Measurements from ENCODE around the gene FUT6.

Gene FUT6

DNA sequence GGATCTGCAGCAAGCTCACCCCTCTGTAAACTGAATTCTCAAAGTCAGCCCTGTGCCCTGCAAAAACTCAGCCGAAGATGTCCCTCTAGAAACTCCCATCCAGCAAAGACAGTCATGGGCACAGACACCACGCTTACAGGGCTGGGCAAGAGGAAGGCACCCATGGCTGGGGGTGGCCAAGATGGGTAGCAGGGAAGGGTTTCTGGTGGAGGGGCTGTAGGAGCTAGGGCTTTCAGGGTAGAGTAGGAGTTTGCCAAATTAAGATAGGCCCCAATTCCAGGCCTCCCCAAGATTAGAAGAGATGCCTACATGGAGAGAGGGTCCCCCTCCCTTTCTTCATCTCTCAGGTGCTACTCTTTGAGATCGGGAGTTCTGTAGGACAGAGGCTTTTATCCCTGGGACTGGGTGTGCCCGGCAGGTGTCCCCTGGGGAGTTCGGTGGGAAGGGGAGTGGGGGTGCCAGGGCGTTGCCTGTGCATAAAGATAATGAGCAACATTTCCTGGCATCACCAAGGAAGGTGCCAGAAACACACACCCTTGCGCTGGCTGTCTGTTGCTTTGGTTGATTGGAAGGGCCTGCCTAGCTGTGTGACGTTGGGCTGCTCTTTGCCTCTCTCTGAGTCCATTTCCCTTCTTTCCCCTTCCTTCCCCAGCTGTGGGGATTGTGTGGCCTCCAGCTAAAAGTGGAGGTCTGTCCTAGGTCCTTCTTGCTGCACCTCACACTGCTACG, 25.2 kb downstream of the FUT6 start:
- H3K9me3 Mint-ChIP-seq = no peaks in the 10 kb centered on the region
- no peak overlapping the region for H3K4me3 Mint-ChIP-seq
- peaks cover 15% of the 10 kb centered on the region for H3K27me3 Mint-ChIP-seq
- intact Hi-C loops (cut with micrococcal nuclease) = no loop called here
- no peaks in the 10 kb centered on the region for H3K36me3 Mint-ChIP-seq (ENCODE audit: low read depth)
- no peaks in the 10 kb centered on the region for H3K4me1 Mint-ChIP-seq (ENCODE audit: low read depth)
- no peak overlapping the region for H3K27ac Mint-ChIP-seq

DNA sequence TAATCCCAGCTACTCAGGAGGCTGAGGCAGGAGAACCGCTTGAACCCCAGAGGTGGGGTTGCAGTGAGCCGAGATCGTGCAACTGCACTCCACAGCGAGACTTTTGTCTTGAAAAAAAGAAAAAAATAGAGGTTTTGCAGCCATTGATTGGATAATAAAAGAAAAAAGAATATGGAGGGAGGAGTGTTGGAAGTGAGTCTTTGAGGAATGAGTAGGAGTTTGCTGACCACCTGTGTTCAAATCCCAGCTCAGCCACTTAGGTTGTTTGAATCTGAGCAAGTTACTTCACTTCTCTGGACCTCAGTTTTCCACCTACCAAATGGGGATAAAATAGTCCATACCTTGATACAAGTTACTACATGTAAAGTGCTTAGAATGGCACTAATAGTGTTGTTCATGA, 28.4 kb downstream of the FUT6 start:
- Mint-ChIP-seq H3K27me3 (peaks cover 31% of the 10 kb centered on the region), H3K36me3 (ENCODE audit: low read depth) (no peaks in the 10 kb centered on the region), H3K4me1 (ENCODE audit: low read depth) (peaks cover 9% of the 10 kb centered on the region), H3K9me3 (no peaks in the 10 kb centered on the region), H3K27ac (no peak overlapping the region), H3K4me3 (no peak overlapping the region)
- intact Hi-C loops (cut with micrococcal nuclease) = no loop called here

DNA sequence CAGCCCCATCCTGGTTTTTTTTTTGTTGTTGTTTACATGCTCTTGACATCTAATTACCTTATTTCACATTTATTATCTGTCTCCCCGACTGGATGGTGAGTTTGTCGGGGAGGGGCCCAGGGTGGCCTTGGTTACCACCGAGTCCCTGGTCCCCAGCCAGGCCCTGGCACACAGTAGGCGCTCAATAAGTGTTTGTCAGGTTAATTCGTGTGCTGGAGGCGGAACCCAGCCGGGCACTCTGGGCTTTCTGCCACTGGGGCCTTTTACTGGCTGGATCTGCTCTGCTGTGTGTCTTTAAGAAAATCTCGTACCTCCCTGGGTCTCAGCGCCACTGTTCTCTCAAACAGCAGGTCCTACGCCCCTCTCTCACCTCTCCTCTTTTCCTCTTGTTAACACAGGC, 30.0 kb downstream of the FUT6 start:
- H3K27me3 Mint-ChIP-seq = peaks cover 38% of the 10 kb centered on the region
- H3K4me1 Mint-ChIP-seq (ENCODE audit: low read depth) = peaks cover 10% of the 10 kb centered on the region
- H3K4me3 Mint-ChIP-seq = no peak overlapping the region
- H3K9me3 Mint-ChIP-seq = no peaks in the 10 kb centered on the region
- H3K27ac Mint-ChIP-seq = no peak overlapping the region
- intact Hi-C loops (cut with micrococcal nuclease) = no loop called here
- H3K36me3 Mint-ChIP-seq (ENCODE audit: low read depth) = no peaks in the 10 kb centered on the region

DNA sequence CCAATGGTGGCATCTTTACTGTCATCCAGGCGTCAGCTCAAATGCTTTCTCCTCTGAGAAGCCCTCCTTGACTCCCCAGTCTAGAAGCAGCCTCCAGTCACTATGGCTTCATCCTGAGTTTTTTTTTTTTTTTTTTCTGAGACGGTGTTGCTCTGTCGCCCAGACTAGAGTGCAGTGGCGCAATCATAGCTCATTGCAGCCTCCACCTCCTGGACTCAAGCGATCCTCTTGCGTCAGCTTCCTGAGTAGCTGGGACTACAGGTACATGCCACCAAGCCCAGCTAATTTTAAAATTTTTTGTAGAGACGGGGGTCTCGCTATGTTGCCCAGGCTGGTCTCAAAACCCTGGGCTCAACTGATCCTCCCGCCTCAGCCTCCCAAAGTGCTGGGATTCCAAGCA, 30.4 kb downstream of the FUT6 start:
- Mint-ChIP-seq H3K36me3 (ENCODE audit: low read depth) (no peaks in the 10 kb centered on the region), H3K4me1 (ENCODE audit: low read depth) (peaks cover 15% of the 10 kb centered on the region), H3K9me3 (no peaks in the 10 kb centered on the region), H3K27ac (no peak overlapping the region), H3K4me3 (no peak overlapping the region), H3K27me3 (peaks cover 40% of the 10 kb centered on the region)
- intact Hi-C loops (cut with micrococcal nuclease) = no loop called here

DNA sequence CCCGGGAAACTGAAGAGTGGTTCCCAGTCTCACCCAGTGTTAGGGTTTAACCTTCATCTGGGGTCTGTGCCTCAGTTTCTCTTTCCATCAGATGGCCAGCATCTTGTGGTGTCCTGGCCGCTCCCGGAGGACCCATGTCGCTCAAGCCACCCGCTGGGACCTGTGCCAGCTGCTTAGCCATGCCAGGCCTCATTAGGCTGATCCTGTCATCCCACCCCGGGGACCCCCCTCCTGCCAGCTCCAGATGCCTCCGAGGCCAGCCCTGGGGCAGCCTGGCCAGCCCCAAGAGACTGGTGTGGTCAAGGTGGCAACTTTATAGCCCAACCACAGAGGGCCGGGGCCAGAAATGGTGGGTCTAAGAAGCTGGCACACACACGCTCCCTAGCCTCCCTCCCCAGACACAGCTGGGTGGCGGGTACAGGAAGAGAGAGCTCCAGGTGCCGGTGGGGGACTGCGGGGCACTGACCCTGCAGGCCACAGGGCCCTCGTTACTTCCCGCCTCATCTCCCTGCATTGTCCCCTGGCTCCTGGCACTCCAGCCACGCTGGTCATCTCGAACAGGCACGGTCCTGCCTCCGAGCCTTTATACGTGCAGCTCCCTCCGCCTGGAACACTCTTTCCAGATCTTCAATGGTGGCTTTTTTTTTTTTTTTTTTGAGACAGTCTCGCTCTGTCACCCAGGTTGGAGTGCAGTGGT, 31.2 kb downstream of the FUT6 start:
- peaks cover 46% of the 10 kb centered on the region for H3K27me3 Mint-ChIP-seq
- intact Hi-C loops (cut with micrococcal nuclease) = no loop called here
- H3K9me3 Mint-ChIP-seq = no peaks in the 10 kb centered on the region
- no peak overlapping the region for H3K4me3 Mint-ChIP-seq
- no peak overlapping the region for H3K27ac Mint-ChIP-seq
- H3K36me3 Mint-ChIP-seq (ENCODE audit: low read depth) = no peaks in the 10 kb centered on the region
- peaks cover 22% of the 10 kb centered on the region for H3K4me1 Mint-ChIP-seq (ENCODE audit: low read depth)

DNA sequence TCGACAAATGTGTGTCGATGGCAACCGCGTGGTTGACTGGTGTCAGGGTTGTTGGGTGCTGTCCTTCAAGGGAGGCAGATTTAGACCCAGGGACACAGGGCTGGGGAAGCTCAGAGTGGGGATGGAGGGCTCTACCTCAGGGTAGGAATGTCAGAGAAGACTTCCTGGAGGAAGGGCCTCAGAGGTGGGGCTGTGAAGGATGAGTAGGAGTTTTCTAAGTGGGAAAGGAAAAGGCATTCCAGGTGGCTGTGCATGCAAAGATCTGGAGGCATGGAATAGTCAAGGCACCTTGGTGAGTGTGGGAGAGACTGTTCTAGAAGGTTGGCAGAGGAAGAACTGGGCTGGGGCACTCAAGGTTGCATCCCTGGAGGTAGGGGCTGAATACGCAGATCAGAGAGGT, 32.6 kb downstream of the FUT6 start:
- no peaks in the 10 kb centered on the region for H3K9me3 Mint-ChIP-seq
- peaks cover 59% of the 10 kb centered on the region for H3K27me3 Mint-ChIP-seq
- no peak overlapping the region for H3K4me3 Mint-ChIP-seq
- intact Hi-C loops (cut with micrococcal nuclease) = no loop called here
- H3K36me3 Mint-ChIP-seq (ENCODE audit: low read depth) = no peaks in the 10 kb centered on the region
- peaks cover 24% of the 10 kb centered on the region for H3K4me1 Mint-ChIP-seq (ENCODE audit: low read depth)
- H3K27ac Mint-ChIP-seq = no peak overlapping the region

DNA sequence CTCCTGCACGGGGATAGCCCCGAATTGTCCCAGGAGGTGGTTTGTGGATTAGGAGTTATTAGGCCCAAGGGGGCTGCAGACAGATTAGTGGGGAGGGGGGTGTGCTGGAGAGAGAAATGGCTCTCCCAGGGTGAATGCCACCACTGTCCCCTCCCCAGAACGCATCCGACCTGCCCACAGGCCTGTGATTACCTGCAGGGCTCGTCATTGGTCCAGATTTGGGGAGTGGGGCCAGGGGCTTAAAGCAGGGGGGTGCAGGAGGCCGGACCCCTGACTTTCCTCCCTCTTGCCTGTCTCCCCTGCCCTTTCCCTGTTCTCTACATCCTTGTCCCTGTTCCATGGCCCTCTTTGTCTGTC, 33.4 kb downstream of the FUT6 start:
- Mint-ChIP-seq H3K27ac (no peak overlapping the region), H3K4me1 (ENCODE audit: low read depth) (peaks cover 27% of the 10 kb centered on the region), H3K4me3 (no peak overlapping the region), H3K36me3 (ENCODE audit: low read depth) (no peaks in the 10 kb centered on the region), H3K27me3 (peaks cover 65% of the 10 kb centered on the region), H3K9me3 (no peaks in the 10 kb centered on the region)
- intact Hi-C loops (cut with micrococcal nuclease) = no loop called here

DNA sequence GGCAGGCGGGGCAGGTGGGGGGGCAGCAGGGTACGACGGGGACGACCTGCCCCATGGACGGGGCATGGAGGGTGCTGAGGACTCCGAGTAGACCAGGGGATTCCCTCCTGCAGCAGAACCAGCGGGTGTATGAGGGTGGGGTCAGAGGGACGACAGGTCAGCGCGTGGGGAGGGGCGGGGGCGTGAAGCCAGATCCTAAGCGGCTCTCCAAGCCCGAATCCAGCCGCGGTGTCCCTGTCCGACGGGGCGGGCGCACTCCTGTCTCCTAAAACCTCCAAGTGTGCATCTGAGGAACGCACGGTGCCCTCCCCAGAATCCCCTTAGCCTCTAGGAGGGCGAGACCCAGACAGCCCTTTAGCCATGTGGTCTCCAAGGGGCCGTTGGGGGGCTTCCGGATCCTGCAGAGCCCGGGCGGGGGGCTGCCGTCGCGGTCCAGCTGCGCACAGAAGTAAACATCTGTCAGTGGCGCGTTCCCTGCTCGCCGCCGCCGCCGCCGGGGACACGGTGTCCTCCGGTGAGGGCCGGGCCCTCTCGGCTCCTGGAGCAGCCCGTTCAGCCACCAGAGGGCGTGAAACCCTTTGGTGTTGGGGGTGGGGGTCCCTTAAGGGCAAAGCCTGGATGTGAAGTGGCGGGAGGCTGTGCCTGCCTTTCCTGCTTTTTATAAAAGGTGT, 33.9 kb downstream of the FUT6 start:
- Mint-ChIP-seq H3K4me1 (ENCODE audit: low read depth) (peaks cover 27% of the 10 kb centered on the region), H3K27me3 (peaks cover 71% of the 10 kb centered on the region), H3K9me3 (no peaks in the 10 kb centered on the region), H3K4me3 (no peak overlapping the region), H3K36me3 (ENCODE audit: low read depth) (no peaks in the 10 kb centered on the region), H3K27ac (no peak overlapping the region)
- intact Hi-C loops (cut with micrococcal nuclease) = loop anchor here (2.0 kb wide), 2 partner anchors 87 to 217 kb away; no protein-coding TSS in a partner anchor

DNA sequence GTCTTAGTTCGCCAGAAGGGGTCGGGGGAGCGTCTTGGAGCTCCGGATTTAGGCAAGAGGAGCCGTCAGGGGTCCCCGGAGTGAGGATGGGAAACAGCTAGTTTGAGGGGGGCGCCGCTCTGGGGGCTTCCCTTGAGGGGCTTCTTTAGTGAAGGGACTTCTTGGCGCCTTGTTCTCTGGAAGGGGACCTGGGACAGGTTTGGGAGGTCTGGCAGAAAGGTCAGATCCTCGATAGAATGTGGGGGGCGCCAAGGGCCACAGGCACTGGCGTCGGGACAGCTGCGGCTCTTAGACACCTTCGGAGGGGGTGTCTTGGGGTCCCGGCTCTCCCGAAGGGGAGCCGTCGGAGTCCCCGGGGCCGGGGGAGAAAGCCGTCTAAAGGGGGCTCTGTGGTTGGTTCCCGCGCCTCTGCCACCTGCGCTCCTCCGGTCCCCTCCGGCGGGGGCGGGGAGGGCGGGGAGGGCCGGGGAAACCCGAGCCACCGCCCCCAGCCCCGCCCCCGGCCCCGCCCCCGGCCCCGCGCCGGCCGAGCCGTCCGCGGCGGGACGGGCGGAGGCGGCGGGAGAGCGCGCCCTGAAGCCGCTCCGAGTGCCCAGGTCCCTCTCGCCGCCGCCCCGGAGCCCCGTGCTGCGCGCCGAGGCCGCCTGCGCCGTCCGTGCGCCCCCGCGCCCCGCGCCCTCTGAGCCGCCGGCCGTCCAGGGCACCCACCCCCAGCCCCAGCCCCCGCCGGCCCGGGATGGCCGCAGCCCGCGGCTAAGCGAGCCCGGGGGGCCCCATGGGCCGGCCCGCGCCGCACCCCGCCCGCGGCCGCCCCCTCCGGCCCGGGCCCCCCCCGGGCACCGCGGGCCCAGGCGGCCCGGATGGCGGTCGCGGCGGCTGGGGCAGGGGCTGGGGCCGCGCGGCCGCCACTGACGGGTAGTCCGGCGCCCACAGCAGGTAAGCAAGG, 34.7 kb downstream of the FUT6 start, which contains the start of gene NRTN:
TSS of gene NRTN (plus strand) at position 552 of the 946 bp plus-strand sequence. CDS start 19,099 bp downstream, outside the sequence.
- intact Hi-C loops (cut with micrococcal nuclease) = loop anchor here (2.0 kb wide), 2 partner anchors 88 to 218 kb away; no protein-coding TSS in a partner anchor
- Mint-ChIP-seq H3K27ac (peak within 1 kb of the TSS; percentile 55), H3K36me3 (ENCODE audit: low read depth) (no peaks in the 10 kb centered on the region), H3K9me3 (no peaks in the 10 kb centered on the region), H3K4me1 (ENCODE audit: low read depth) (peaks cover 27% of the 10 kb centered on the region), H3K27me3 (peaks cover 79% of the 10 kb centered on the region), H3K4me3 (peak within 1 kb of the TSS; percentile 78)

DNA sequence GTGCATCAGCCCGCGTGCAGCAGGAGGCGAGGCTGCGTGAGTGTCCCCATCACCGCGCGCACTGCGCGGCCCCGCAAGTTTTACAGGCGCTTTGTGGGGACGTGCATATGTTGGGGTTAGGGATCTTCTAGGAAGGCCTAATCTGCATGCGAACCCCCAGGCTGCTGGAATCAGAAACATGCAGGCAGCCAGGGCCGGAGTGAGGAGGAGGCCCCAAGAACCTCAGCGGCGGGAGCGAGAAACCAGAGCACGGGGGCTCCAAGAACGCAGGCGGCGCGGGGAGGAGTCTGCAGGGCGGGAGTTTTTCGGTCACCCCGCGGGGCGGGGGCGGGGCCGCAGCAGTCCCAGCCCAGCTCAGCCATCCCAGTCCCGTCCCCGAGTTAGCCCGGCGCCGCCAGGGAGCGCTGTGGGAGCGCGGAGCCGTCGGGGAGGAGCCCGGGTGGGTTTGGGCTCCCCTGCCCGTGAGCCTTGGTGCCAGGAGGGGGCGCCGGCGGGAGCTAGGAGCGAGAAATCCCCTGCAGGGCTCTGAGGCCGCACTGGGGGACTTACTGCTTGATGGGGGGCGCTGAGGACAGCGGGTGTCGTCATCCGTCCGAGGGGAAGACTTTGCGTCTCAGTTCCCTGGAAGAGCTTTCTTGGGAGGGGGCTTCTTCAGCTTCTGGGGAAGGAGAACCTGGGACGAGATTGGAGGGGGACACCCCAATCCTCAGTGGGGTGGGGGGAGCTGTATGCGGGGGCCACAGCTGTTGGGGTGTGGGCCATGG, 35.6 kb downstream of the FUT6 start:
- Mint-ChIP-seq H3K27ac (peak overlapping the region; percentile 55), H3K4me3 (peak overlapping the region; percentile 78), H3K9me3 (no peaks in the 10 kb centered on the region), H3K36me3 (ENCODE audit: low read depth) (no peaks in the 10 kb centered on the region), H3K27me3 (peaks cover 85% of the 10 kb centered on the region), H3K4me1 (ENCODE audit: low read depth) (peaks cover 24% of the 10 kb centered on the region)
- intact Hi-C loops (cut with micrococcal nuclease) = loop anchor here (2.0 kb wide), 2 partner anchors 89 to 219 kb away; no protein-coding TSS in a partner anchor

DNA sequence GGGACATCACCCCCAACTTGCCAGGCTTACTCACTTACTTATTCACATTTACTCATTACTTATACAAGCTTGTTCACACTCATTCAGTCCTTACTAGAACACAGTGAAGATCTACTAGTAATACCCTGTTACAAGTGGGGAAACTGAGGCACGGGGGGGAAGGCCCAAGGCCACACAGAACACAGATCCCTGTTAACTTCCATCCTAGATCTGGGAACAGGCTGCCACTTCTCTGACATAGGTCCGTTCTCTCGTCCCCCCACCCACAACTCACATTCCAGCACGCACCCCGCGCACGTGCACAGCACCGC, 36.1 kb downstream of the FUT6 start:
- Mint-ChIP-seq H3K9me3 (no peaks in the 10 kb centered on the region), H3K36me3 (ENCODE audit: low read depth) (no peaks in the 10 kb centered on the region), H3K27ac (peak overlapping the region; percentile 55), H3K27me3 (peaks cover 87% of the 10 kb centered on the region), H3K4me1 (ENCODE audit: low read depth) (peaks cover 19% of the 10 kb centered on the region), H3K4me3 (peak overlapping the region; percentile 78)
- intact Hi-C loops (cut with micrococcal nuclease) = no loop called here

DNA sequence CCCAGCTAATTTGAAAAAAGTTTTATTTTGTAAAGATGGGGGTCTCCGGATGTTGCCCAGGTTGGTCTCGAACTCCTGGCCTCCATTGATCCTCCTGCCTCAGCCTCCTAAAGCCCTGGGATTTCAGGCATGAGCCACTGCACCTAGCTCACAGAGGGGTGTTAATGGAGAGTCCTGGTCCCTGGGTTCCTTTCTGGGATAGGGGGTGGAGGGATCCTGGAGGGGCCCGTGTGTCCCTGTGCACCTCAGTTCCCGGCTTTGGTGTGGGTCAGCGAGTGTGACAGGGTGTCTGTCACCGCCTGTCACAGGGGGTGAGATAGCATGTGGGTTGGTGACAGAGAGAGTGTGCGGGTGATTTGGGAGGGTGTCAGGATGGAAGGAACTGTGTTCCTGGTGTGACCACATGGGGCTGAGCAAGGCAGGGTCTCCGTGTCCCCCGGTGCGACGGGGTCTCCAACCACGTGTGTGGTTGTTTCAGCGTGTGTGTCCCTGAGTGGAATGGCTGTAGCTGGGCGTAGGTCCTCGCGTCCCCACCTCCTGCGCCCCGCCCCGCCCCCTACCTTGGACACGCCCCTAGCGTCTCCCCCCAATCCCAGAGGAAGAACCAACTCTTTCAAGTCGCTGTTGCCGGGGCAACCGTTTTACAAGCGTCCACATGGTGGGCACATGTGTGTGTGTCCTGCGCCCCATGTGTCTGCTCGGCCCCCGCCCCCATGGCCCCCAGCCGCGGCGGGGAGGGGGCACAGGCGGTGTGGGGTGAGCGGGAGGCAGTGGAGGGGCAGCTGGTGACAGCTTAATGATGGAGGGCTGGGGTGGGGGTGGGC, 37.5 kb downstream of the FUT6 start:
- H3K27ac Mint-ChIP-seq = no peak overlapping the region
- H3K9me3 Mint-ChIP-seq = no peaks in the 10 kb centered on the region
- peaks cover 86% of the 10 kb centered on the region for H3K27me3 Mint-ChIP-seq
- H3K4me1 Mint-ChIP-seq (ENCODE audit: low read depth) = peaks cover 19% of the 10 kb centered on the region
- intact Hi-C loops (cut with micrococcal nuclease) = no loop called here
- no peaks in the 10 kb centered on the region for H3K36me3 Mint-ChIP-seq (ENCODE audit: low read depth)
- H3K4me3 Mint-ChIP-seq = no peak overlapping the region

Measured in dendritic cell treated with granulocyte-macrophage colony-stimulating factor and Interleukin-4, amounts not matched to agents 40 ng/mL and 50 ng/mL, for 4 days (primary cell).